HepG2 (cell line): ENCODE data around the gene GDPD4. TPM values are rescaled to one million over a fixed set of nuclear protein-coding genes. Genes with fewer than 3 reads are reported as not detected.
A peak's percentile ranks its signal among the peaks of the same experiment; 100 is the strongest.

Experiments
- EEA1 ChIP-seq: sonication (generic); formaldehyde crosslinking; IDR thresholded peaks from 2 replicates; pipeline ENCODE4 v1.5.1; 2020; ENCODE audit warnings: mild to moderate bottlenecking, missing genetic modification reagents, borderline replicate concordance
- ETV5 ChIP-seq: IDR thresholded peaks from 2 replicates; pipeline ENCODE4 v1.6.1; 2018; ENCODE audit warnings: missing biosample characterization, missing genetic modification reagents, inconsistent platforms, borderline replicate concordance
- HNRNPL ChIP-seq: fragments of 200-400 bp; formaldehyde crosslinking; IDR thresholded peaks from 2 replicates; pipeline ENCODE4 v1.6.1; 2017; ENCODE audit warnings: mild to moderate bottlenecking, low read depth, low read length
- IRX3 ChIP-seq: sonication (generic); formaldehyde crosslinking; IDR thresholded peaks from 2 replicates; pipeline ENCODE4 v1.8.1; 2023; ENCODE audit warnings: mild to moderate bottlenecking, low read depth, missing genetic modification reagents, borderline replicate concordance
- MEIS2 ChIP-seq: sonication (generic); formaldehyde crosslinking; IDR thresholded peaks from 2 replicates; pipeline ENCODE4 v1.9.0; 2021; ENCODE audit warnings: mild to moderate bottlenecking, missing genetic modification reagents
- MTF2 ChIP-seq: sonication (generic); formaldehyde crosslinking; IDR thresholded peaks from 2 replicates; pipeline ENCODE4 v1.5.0; 2020; ENCODE audit warnings: missing genetic modification reagents, borderline replicate concordance
- PAF1 ChIP-seq: IDR thresholded peaks from 2 replicates; pipeline ENCODE4 v1.6.1; 2016; ENCODE audit warnings: missing genetic modification reagents, missing compliant biosample characterization
- SIN3B ChIP-seq: fragments of 150-350 bp; IDR thresholded peaks from 2 replicates; pipeline ENCODE4 v1.6.1; 2014; ENCODE audit warnings: low read length
- SMYD3 ChIP-seq: sonication (generic); formaldehyde crosslinking; IDR thresholded peaks from 2 replicates; pipeline ENCODE4 v1.8.1; 2023; ENCODE audit warnings: mild to moderate bottlenecking, missing genetic modification reagents
- SP140L ChIP-seq: sonication (generic); formaldehyde crosslinking; IDR thresholded peaks from 2 replicates; pipeline ENCODE4 v1.4.0; 2020; ENCODE audit warnings: missing genetic modification reagents, borderline replicate concordance
- STAG1 ChIP-seq: sonication (generic); formaldehyde crosslinking; IDR thresholded peaks from 2 replicates; pipeline ENCODE4 v1.4.0; 2020; ENCODE audit warnings: missing genetic modification reagents
- SUZ12 ChIP-seq: fragments of 150-350 bp; IDR thresholded peaks from 2 replicates; pipeline ENCODE4 v1.6.1; 2014; ENCODE audit warnings: low read depth, low read length
- TEAD2 ChIP-seq: sonication (generic); formaldehyde crosslinking; IDR thresholded peaks from 2 replicates; pipeline ENCODE4 v1.9.0; 2021; ENCODE audit warnings: missing genetic modification reagents
- U2AF2 ChIP-seq: fragments of 200-400 bp; formaldehyde crosslinking; IDR thresholded peaks from 2 replicates; pipeline ENCODE4 v1.6.1; 2017; ENCODE audit warnings: low read depth, mild to moderate bottlenecking, low read length
- YY1 ChIP-seq: IDR thresholded peaks from 2 replicates; pipeline ENCODE4 v1.6.1; 2011; ENCODE audit warnings: low read length, low read depth, moderate library complexity, mild to moderate bottlenecking; ENCODE audit not compliant: insufficient read depth, insufficient replicate concordance
- ZNF260 ChIP-seq: sonication (generic); formaldehyde crosslinking; IDR thresholded peaks from 2 replicates; pipeline ENCODE4 v1.4.0; 2020; ENCODE audit warnings: missing genetic modification reagents, low read depth, mild to moderate bottlenecking, borderline replicate concordance
- ZNF33B ChIP-seq: sonication (generic); formaldehyde crosslinking; IDR thresholded peaks from 2 replicates; pipeline ENCODE4 v1.5.1; 2020; ENCODE audit warnings: mild to moderate bottlenecking, missing genetic modification reagents
- ZNF678 ChIP-seq: sonication (generic); formaldehyde crosslinking; IDR thresholded peaks from 2 replicates; pipeline ENCODE4 v1.4.0; 2020; ENCODE audit warnings: mild to moderate bottlenecking, missing genetic modification reagents
- ZNF780A ChIP-seq: sonication (generic); formaldehyde crosslinking; IDR thresholded peaks from 2 replicates; pipeline ENCODE4 v1.8.0; 2022; ENCODE audit warnings: mild to moderate bottlenecking, missing genetic modification reagents, moderate library complexity
- polyA plus RNA-seq, 8 experiments: library from polyadenylated mRNA; depleted of rRNA in 3 of 8; stranded (reverse) in 7 of 8; unstranded in 1 of 8; fragments of >200 nt; fragmentation: Illumina TruSeq in 4 of 8; extraction: Trizol in 4 of 8; gene quantifications; 2 replicates each; pipeline versions ENCODE4 v1.2.1 to v1.2.3, GENCODE V29; 2011 to 2016; ENCODE audit warnings: low read depth in 4 of 8, missing spikeins in 1 of 8, mixed read lengths in 1 of 8; ENCODE audit not compliant: insufficient read depth in 1 of 8
- total RNA-seq, 5 experiments: library from RNA; depleted of rRNA; stranded (reverse); fragments of >200 nt; fragmentation: Illumina TruSeq; extraction: Trizol; gene quantifications; 2 replicates each; pipeline ENCODE4 v1.2.3, GENCODE V29; 2016; ENCODE audit warnings: low read depth in 1 of 5
- TF ChIP-seq, protein P1 (sequence below): sonication (generic); formaldehyde crosslinking; IDR thresholded peaks from 2 replicates; pipeline ENCODE4 v1.4.0; 2020; ENCODE audit warnings: missing genetic modification reagents
- TF ChIP-seq, protein P2 (sequence below): sonication (generic); formaldehyde crosslinking; IDR thresholded peaks from 2 replicates; pipeline ENCODE4 v1.4.0; 2020; ENCODE audit warnings: missing genetic modification reagents, borderline replicate concordance
- TF ChIP-seq, protein P3 (sequence below): sonication (generic); formaldehyde crosslinking; IDR thresholded peaks from 2 replicates; pipeline ENCODE4 v1.8.1; 2023; ENCODE audit warnings: mild to moderate bottlenecking, moderate library complexity, missing genetic modification reagents
- TF ChIP-seq, protein P4 (sequence below): sonication (generic); formaldehyde crosslinking; IDR thresholded peaks from 2 replicates; pipeline ENCODE4 v1.8.1; 2023; ENCODE audit warnings: missing genetic modification reagents, inconsistent platforms, borderline replicate concordance

Gene GDPD4
- total and polyA plus RNA-seq, 2 of the 13 experiments (the other 11 are each of a cell fraction or from before 2014, with no cell fraction given) = not detected

DNA sequence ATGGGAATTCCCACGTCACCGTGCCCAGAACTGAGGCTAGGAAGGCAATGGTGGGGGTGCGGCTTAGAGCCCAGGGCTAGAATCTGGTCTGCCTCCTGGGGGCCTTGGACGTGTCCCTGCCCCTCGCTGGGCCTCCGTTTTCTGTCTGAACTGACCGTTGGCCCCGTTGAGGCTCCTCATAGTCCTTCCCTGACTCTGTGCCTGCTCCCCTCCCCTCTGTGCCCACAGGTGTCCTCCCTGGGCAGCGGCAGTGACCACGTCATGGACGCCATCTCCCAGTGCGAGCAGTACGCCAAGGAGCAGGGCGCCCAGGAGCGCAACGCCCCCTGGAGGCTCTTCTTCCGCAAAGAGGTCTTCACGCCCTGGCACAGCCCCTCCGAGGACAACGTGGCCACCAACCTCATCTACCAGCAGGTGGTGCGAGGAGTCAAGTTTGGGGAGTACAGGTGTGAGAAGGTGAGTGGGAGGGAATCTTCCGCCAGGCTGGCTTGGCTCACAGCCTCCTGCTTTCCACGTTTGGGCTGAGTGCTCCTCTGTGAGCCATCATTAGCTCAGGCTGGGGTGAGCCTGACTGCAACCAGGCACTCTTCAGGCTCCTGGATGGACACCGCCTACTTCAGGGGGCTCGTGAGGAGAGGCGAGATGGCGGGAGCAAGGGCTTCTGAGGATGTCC lies 109.5 kb downstream of the GDPD4 start (continued):
- TF ChIP-seq SUZ12 (no peak), ZNF780A (no peak), MTF2 (CRISPR knock-in tag) (no peak), IRX3 (CRISPR knock-in tag) (no peak), SP140L (no peak), TEAD2 (no peak), EEA1 (CRISPR knock-in tag) (no peak), PAF1 (CRISPR knock-in tag) (no peak), U2AF2 (no peak), YY1 (no peak), ZNF678 (no peak), HNRNPL (peak; percentile 55; the same call in 1 of the 2 replicates), SMYD3 (CRISPR knock-in tag) (no peak), ZNF260 (CRISPR knock-in tag) (no peak), ZNF33B (CRISPR knock-in tag) (no peak), STAG1 (CRISPR knock-in tag) (peak; percentile 86), ETV5 (CRISPR knock-in tag) (no peak), MEIS2 (CRISPR knock-in tag) (no peak), SIN3B (no peak)
- TF ChIP-seq, protein P1, sequence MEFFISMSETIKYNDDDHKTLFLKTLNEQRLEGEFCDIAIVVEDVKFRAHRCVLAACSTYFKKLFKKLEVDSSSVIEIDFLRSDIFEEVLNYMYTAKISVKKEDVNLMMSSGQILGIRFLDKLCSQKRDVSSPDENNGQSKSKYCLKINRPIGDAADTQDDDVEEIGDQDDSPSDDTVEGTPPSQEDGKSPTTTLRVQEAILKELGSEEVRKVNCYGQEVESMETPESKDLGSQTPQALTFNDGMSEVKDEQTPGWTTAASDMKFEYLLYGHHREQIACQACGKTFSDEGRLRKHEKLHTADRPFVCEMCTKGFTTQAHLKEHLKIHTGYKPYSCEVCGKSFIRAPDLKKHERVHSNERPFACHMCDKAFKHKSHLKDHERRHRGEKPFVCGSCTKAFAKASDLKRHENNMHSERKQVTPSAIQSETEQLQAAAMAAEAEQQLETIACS = no peak
- TF ChIP-seq, protein P2, sequence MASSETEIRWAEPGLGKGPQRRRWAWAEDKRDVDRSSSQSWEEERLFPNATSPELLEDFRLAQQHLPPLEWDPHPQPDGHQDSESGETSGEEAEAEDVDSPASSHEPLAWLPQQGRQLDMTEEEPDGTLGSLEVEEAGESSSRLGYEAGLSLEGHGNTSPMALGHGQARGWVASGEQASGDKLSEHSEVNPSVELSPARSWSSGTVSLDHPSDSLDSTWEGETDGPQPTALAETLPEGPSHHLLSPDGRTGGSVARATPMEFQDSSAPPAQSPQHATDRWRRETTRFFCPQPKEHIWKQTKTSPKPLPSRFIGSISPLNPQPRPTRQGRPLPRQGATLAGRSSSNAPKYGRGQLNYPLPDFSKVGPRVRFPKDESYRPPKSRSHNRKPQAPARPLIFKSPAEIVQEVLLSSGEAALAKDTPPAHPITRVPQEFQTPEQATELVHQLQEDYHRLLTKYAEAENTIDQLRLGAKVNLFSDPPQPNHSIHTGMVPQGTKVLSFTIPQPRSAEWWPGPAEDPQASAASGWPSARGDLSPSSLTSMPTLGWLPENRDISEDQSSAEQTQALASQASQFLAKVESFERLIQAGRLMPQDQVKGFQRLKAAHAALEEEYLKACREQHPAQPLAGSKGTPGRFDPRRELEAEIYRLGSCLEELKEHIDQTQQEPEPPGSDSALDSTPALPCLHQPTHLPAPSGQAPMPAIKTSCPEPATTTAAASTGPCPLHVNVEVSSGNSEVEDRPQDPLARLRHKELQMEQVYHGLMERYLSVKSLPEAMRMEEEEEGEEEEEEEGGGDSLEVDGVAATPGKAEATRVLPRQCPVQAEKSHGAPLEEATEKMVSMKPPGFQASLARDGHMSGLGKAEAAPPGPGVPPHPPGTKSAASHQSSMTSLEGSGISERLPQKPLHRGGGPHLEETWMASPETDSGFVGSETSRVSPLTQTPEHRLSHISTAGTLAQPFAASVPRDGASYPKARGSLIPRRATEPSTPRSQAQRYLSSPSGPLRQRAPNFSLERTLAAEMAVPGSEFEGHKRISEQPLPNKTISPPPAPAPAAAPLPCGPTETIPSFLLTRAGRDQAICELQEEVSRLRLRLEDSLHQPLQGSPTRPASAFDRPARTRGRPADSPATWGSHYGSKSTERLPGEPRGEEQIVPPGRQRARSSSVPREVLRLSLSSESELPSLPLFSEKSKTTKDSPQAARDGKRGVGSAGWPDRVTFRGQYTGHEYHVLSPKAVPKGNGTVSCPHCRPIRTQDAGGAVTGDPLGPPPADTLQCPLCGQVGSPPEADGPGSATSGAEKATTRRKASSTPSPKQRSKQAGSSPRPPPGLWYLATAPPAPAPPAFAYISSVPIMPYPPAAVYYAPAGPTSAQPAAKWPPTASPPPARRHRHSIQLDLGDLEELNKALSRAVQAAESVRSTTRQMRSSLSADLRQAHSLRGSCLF = no peak
- TF ChIP-seq, protein P3, sequence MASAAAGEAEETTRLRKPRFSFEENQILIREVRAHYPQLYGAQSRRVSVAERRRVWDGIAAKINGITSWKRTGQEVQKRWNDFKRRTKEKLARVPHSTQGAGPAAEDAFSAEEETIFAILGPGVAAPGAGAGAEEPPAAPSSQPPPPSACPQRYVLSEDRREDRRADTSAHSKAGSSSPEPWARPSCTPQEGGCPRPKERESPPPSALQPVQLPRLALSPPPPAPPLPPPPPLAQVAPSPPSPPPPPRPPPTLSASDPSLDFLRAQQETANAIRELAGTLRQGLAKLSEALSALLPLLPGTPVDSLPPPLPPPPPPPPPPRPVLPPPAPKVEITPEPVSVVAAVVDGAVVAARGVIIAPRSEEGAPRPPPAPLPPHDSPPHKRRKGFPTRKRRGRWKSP (CRISPR knock-in tag) = no peak
- TF ChIP-seq, protein P4, sequence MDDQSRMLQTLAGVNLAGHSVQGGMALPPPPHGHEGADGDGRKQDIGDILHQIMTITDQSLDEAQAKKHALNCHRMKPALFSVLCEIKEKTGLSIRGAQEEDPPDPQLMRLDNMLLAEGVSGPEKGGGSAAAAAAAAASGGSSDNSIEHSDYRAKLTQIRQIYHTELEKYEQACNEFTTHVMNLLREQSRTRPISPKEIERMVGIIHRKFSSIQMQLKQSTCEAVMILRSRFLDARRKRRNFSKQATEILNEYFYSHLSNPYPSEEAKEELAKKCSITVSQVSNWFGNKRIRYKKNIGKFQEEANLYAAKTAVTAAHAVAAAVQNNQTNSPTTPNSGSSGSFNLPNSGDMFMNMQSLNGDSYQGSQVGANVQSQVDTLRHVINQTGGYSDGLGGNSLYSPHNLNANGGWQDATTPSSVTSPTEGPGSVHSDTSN (CRISPR knock-in tag) = no peak
